Smooth muscle cell (in vitro differentiated cells): Measurements from ENCODE around the gene CHMP4B. TPM values are rescaled to one million over a fixed set of nuclear protein-coding genes. Genes with fewer than 3 reads are reported as not detected.

ENCODE experiments used
- DNase-seq: peaks from one replicate; lab custom pipeline; 2025; ENCODE audit not compliant: unreplicated experiment; lab: John Stamatoyannopoulos, UW
- H2AFZ ChIP-seq: fragments of 200-600 bp; sonication (generic); 2 replicates; pipeline ENCODE4 v1.6.0; 2016; ENCODE audit warnings: antibody characterized with exemption, low read depth, mild to moderate bottlenecking
- H3F3A ChIP-seq: fragments of 200-600 bp; sonication (generic); 2 replicates; pipeline ENCODE4 v1.6.0; 2017; ENCODE audit warnings: antibody characterized with exemption, low read depth
- H3K27ac ChIP-seq: fragments of 200-600 bp; sonication (generic); 2 replicates; pipeline ENCODE4 v1.5.1; 2016; ENCODE audit warnings: low read depth, mild to moderate bottlenecking
- H3K27me3 ChIP-seq: fragments of 200-600 bp; sonication (generic); 2 replicates; pipeline ENCODE4 v1.6.1; 2016; ENCODE audit warnings: low read depth, mild to moderate bottlenecking
- H3K36me3 ChIP-seq: fragments of 200-600 bp; sonication (generic); 2 replicates; pipeline ENCODE4 v1.5.1; 2016; ENCODE audit warnings: low read depth
- H3K4me1 ChIP-seq: fragments of 200-600 bp; sonication (generic); 2 replicates; pipeline ENCODE4 v1.5.1; 2016; ENCODE audit warnings: low read depth
- H3K4me2 ChIP-seq: fragments of 200-600 bp; sonication (generic); 2 replicates; pipeline ENCODE4 v1.6.0; 2016; ENCODE audit warnings: mild to moderate bottlenecking
- H3K4me3 ChIP-seq: fragments of 200-600 bp; sonication (generic); 2 replicates; pipeline ENCODE4 v1.5.1; 2016; ENCODE audit warnings: mild to moderate bottlenecking
- H3K79me2 ChIP-seq: fragments of 200-600 bp; sonication (generic); 2 replicates; pipeline ENCODE4 v1.6.0; 2016; ENCODE audit warnings: low read depth, mild to moderate bottlenecking
- H3K9ac ChIP-seq: fragments of 200-600 bp; sonication (generic); 2 replicates; pipeline ENCODE4 v1.6.0; 2016; ENCODE audit warnings: low read depth
- H3K9me3 ChIP-seq: fragments of 200-600 bp; sonication (generic); replicated peaks from 2 replicates; pipeline ENCODE4 v1.5.1; 2016; ENCODE audit warnings: low read depth
- H4K20me1 ChIP-seq: fragments of 200-600 bp; sonication (generic); 2 replicates; pipeline ENCODE4 v1.6.0; 2016; ENCODE audit warnings: low read depth
- CTCF ChIP-seq: fragments of 200-600 bp; sonication (generic); IDR thresholded peaks from 2 replicates; pipeline ENCODE4 v1.5.1; 2017; ENCODE audit warnings: borderline replicate concordance, mild to moderate bottlenecking, antibody characterized with exemption; ENCODE audit not compliant: insufficient read depth, poor library complexity, severe bottlenecking
- WGBS: methylation state at CpG from one replicate; pipeline ENCODE4 v1.1.7; 2016; ENCODE audit warnings: low lambda C conversion rate; 5-methylcytosine and 5-hydroxymethylcytosine counted together
- polyA plus RNA-seq: library from polyadenylated mRNA; unstranded; fragments of >200 nt; fragmentation: Nextera tagmentation; extraction: Ambion mirVana; gene quantifications from 2 replicates; pipeline ENCODE4 v1.2.1, GENCODE V29; 2016
- total RNA-seq: library from RNA; depleted of rRNA; stranded (reverse); fragments of >200 nt; gene quantifications from 2 replicates; pipeline ENCODE4 v1.2.3, GENCODE V29; 2014

Gene CHMP4B
- total and polyA plus RNA-seq, 2 experiments from 2014 or later = 6.2 to 49.4 TPM

GRCh38 chr20:33865761-33866370, 54.7 kb downstream of the CHMP4B start:
- DNase-seq = no peak
- Histone ChIP-seq H3K27ac (no peak overlapping the region), H3K4me1 (peaks cover 4% of the 10 kb centered on the region), H3F3A (no peaks in the 10 kb centered on the region), H3K4me3 (no peak overlapping the region), H3K4me2 (no peak overlapping the region), H3K9me3 (no peaks in the 10 kb centered on the region), H3K27me3 (no peaks in the 10 kb centered on the region), H3K9ac (no peak overlapping the region), H3K36me3 (no peaks in the 10 kb centered on the region), H3K79me2 (no peaks in the 10 kb centered on the region), H4K20me1 (no peaks in the 10 kb centered on the region), H2AFZ (no peak overlapping the region)
- TF ChIP-seq CTCF = no peak
- 90% methylated on average over 13 of the region's 13 CpGs for WGBS

- H3K27me3 ChIP-seq = no peaks in the 10 kb centered on the region
- no peaks in the 10 kb centered on the region for H3K36me3 ChIP-seq
- H3K4me2 ChIP-seq = no peak overlapping the region
- no peak for DNase-seq
- no peaks in the 10 kb centered on the region for H3F3A ChIP-seq
- H3K9me3 ChIP-seq = no peaks in the 10 kb centered on the region
- H3K4me3 ChIP-seq = no peak overlapping the region
- WGBS = 92% methylated on average over 11 of the region's 11 CpGs
- no peak overlapping the region for H3K9ac ChIP-seq
- H3K79me2 ChIP-seq = no peaks in the 10 kb centered on the region
- no peak overlapping the region for H2AFZ ChIP-seq
- no peaks in the 10 kb centered on the region for H4K20me1 ChIP-seq
- H3K27ac ChIP-seq = no peak overlapping the region
- peaks cover 4% of the 10 kb centered on the region for H3K4me1 ChIP-seq
- TF ChIP-seq CTCF = no peak
Measured at GRCh38 chr20:33866398-33867100, 55.4 kb downstream of the CHMP4B start.

- H2AFZ ChIP-seq = no peak overlapping the region
- no peak overlapping the region for H3K27ac ChIP-seq
- H3K4me2 ChIP-seq = no peak overlapping the region
- H3K36me3 ChIP-seq = no peaks in the 10 kb centered on the region
- H4K20me1 ChIP-seq = no peaks in the 10 kb centered on the region
- no peaks in the 10 kb centered on the region for H3K27me3 ChIP-seq
- 79% methylated on average over 7 of the region's 7 CpGs for WGBS
- H3K9me3 ChIP-seq = no peaks in the 10 kb centered on the region
- DNase-seq = no peak
- H3K9ac ChIP-seq = no peak overlapping the region
- TF ChIP-seq CTCF = no peak
- no peaks in the 10 kb centered on the region for H3K4me1 ChIP-seq
- H3F3A ChIP-seq = no peaks in the 10 kb centered on the region
- H3K4me3 ChIP-seq = no peak overlapping the region
- H3K79me2 ChIP-seq = no peaks in the 10 kb centered on the region
Measured at GRCh38 chr20:33868042-33868441, 56.9 kb downstream of the CHMP4B start.

GRCh38 chr20:33868595-33868994, 57.4 kb downstream of the CHMP4B start:
- Histone ChIP-seq H3K36me3 (no peaks in the 10 kb centered on the region), H3K9ac (no peak overlapping the region), H4K20me1 (no peaks in the 10 kb centered on the region), H3K27me3 (no peaks in the 10 kb centered on the region), H3K27ac (no peak overlapping the region), H2AFZ (no peak overlapping the region), H3K4me1 (no peaks in the 10 kb centered on the region), H3F3A (no peaks in the 10 kb centered on the region), H3K9me3 (no peaks in the 10 kb centered on the region), H3K4me2 (no peak overlapping the region), H3K4me3 (no peak overlapping the region), H3K79me2 (no peaks in the 10 kb centered on the region)
- no peak for TF ChIP-seq CTCF
- 72% methylated on average over 6 of the region's 6 CpGs for WGBS
- no peak for DNase-seq
